Thymus (tissue), 11 donors: ENCODE data around the gene NYAP2. TPM values are rescaled to one million over a fixed set of nuclear protein-coding genes. Genes with fewer than 3 reads are reported as not detected.

ENCODE experiments used
- DNase-seq, 9 donors: peaks; one replicate each; pipeline ENCODE4 v3.0.0-alpha.2; 2013; ENCODE audit warnings: low spot score in 9 of 9, low read depth in 6 of 9, missing footprints in 1 of 9
- H3K27ac ChIP-seq, 2 donors: one replicate each; pipeline ENCODE4 v1.5.1; 2013; ENCODE audit warnings: control low read depth in 1 of 2, low read depth in 1 of 2, low read length in 1 of 2, mild to moderate bottlenecking in 1 of 2, moderate library complexity in 1 of 2
- H3K27me3 ChIP-seq, 2 donors: one replicate each; pipeline ENCODE4 v1.5.1; 2013; ENCODE audit warnings: low read length in 1 of 2; ENCODE audit not compliant: control insufficient read depth in 2 of 2, insufficient read depth in 1 of 2
- H3K36me3 ChIP-seq, 2 donors: one replicate each; pipeline ENCODE4 v1.5.1; 2013; ENCODE audit warnings: low read length in 1 of 2, mild to moderate bottlenecking in 1 of 2, moderate library complexity in 1 of 2; ENCODE audit not compliant: control insufficient read depth in 2 of 2, insufficient read depth in 2 of 2
- H3K4me1 ChIP-seq, 2 donors: one replicate each; pipeline ENCODE4 v1.5.1; 2013; ENCODE audit warnings: low read length in 2 of 2; ENCODE audit not compliant: control insufficient read depth in 2 of 2, insufficient read depth in 2 of 2
- H3K4me3 ChIP-seq, 2 donors: one replicate each; pipeline ENCODE4 v1.5.1; 2013; ENCODE audit warnings: low read length in 2 of 2, control low read depth in 1 of 2, mild to moderate bottlenecking in 1 of 2
- H3K9me3 ChIP-seq, 2 donors: one replicate each; pipeline ENCODE4 v1.5.1; 2013; ENCODE audit warnings: low read length in 1 of 2, mild to moderate bottlenecking in 1 of 2; ENCODE audit not compliant: control insufficient read depth in 2 of 2, insufficient read depth in 1 of 2
- WGBS: extraction: QIAGEN DNeasy Blood & Tissue Kit; methylation state at CpG from one replicate; pipeline ENCODE4 v1.1.7; 2013; 5-methylcytosine and 5-hydroxymethylcytosine counted together
- polyA plus RNA-seq: library from polyadenylated mRNA; stranded (reverse); fragments of 200-250 nt; gene quantifications from one replicate; pipeline ENCODE4 v1.2.3, GENCODE V29; 2013
- total RNA-seq: library from RNA; stranded (reverse); fragments of 120-200 nt; gene quantifications from one replicate; pipeline ENCODE4 v1.2.4, GENCODE V29; 2013
- donor health status: healthy.

NYAP2 gene
- total and polyA plus RNA-seq, 2 donors: 0.02 to 0.05 TPM

- no peak overlapping the region for H3K27ac ChIP-seq
- no peak for DNase-seq
- no peaks in the 10 kb centered on the region for H3K9me3 ChIP-seq
- H3K27me3 ChIP-seq: no peaks in the 10 kb centered on the region
- H3K4me1 ChIP-seq: no peaks in the 10 kb centered on the region
- no peaks in the 10 kb centered on the region for H3K36me3 ChIP-seq
- H3K4me3 ChIP-seq: no peak overlapping the region
Observed at GRCh38 chr2:225694664-225695063, 295.2 kb downstream of the NYAP2 start.

GRCh38 chr2:225697936-225698335, 298.4 kb downstream of the NYAP2 start:
- DNase-seq: no peak

More at GRCh38 chr2:225697936-225698335, 298.4 kb downstream of the NYAP2 start:
- Histone ChIP-seq H3K4me3 (no peak overlapping the region), H3K27ac (no peak overlapping the region), H3K4me1 (no peaks in the 10 kb centered on the region), H3K9me3 (no peaks in the 10 kb centered on the region), H3K36me3 (no peaks in the 10 kb centered on the region), H3K27me3 (no peaks in the 10 kb centered on the region)
- 94% methylated on average over 2 of the region's 2 CpGs for WGBS
